PC-9 (cell line): ENCODE data around the gene ZNHIT2. TPM values are rescaled to one million over a fixed set of nuclear protein-coding genes. Genes with fewer than 3 reads are reported as not detected.
"Not testable (repeated sequence)": the region's sequence is repeated elsewhere in the genome, so short reads cannot be mapped to it uniquely, and the experiment has no call there.

Source experiments
- BruUV-seq: library from RNA; stranded (reverse); fragments of 400-500 nt; replicated peaks from 2 replicates; lab custom pipeline; 2021; lab: Mats Ljungman, UMichigan
- CTCF ChIA-PET: fragments of 300-600 bp; sonication (Branson Sonifier 250); formaldehyde crosslinking; loops from one replicate; lab custom pipeline; 2022; ENCODE audit warnings: antibody characterized with exemption; lab: Charles Lee
- POLR2A ChIA-PET: fragments of 300-600 bp; sonication (Branson Sonifier 250); formaldehyde crosslinking; loops from one replicate; lab custom pipeline; 2022; ENCODE audit warnings: antibody characterized with exemption; ENCODE audit not compliant: unreplicated experiment; lab: Charles Lee
- DNase-seq, 2 experiments: peaks; one replicate each; pipeline versions ENCODE4 v3.0.0 to v3.0.0-alpha.2; 2015 to 2022; ENCODE audit warnings: mixed read lengths in 1 of 2
- H2AFZ ChIP-seq: fragments of 200-600 bp; sonication (generic); 2 replicates; pipeline ENCODE4 v1.8.1; 2017; ENCODE audit warnings: antibody characterized with exemption
- H3F3A ChIP-seq: fragments of 200-600 bp; sonication (generic); 2 replicates; pipeline ENCODE4 v1.8.1; 2017; ENCODE audit warnings: antibody characterized with exemption, mild to moderate bottlenecking, low read depth; ENCODE audit not compliant: insufficient read depth
- H3K27ac ChIP-seq: fragments of 200-600 bp; sonication (generic); 2 replicates; pipeline ENCODE4 v1.6.1; 2016; ENCODE audit warnings: mixed run types
- H3K27me3 ChIP-seq: fragments of 200-600 bp; sonication (generic); 2 replicates; pipeline ENCODE4 v1.6.1; 2016; ENCODE audit warnings: low read depth, mixed run types; ENCODE audit not compliant: insufficient read depth
- H3K36me3 ChIP-seq: fragments of 200-600 bp; sonication (generic); 2 replicates; pipeline ENCODE4 v1.6.1; 2016; ENCODE audit warnings: low read depth, mixed run types
- H3K4me1 ChIP-seq: fragments of 200-600 bp; sonication (generic); replicated peaks from 2 replicates; pipeline ENCODE4 v1.6.1; 2016; ENCODE audit warnings: mixed run types; ENCODE audit not compliant: insufficient read depth
- H3K4me2 ChIP-seq: fragments of 200-600 bp; sonication (generic); 2 replicates; pipeline ENCODE4 v1.6.1; 2017; ENCODE audit warnings: mixed run types
- H3K4me3 ChIP-seq: fragments of 200-600 bp; sonication (generic); 2 replicates; pipeline ENCODE4 v1.6.1; 2016; ENCODE audit warnings: mixed run types
- H3K79me2 ChIP-seq: fragments of 200-600 bp; sonication (generic); 2 replicates; pipeline ENCODE4 v1.6.1; 2017; ENCODE audit warnings: low read depth, mixed run types
- H3K9me2 ChIP-seq: fragments of 200-600 bp; sonication (generic); 2 replicates; pipeline ENCODE4 v1.8.1; 2017; ENCODE audit warnings: mild to moderate bottlenecking; ENCODE audit not compliant: insufficient read depth
- H3K9me3 ChIP-seq: fragments of 200-600 bp; sonication (generic); 2 replicates; pipeline ENCODE4 v1.8.1; 2016; ENCODE audit warnings: low read depth; ENCODE audit not compliant: insufficient read depth
- H4K20me1 ChIP-seq: fragments of 200-600 bp; sonication (generic); 2 replicates; pipeline ENCODE4 v1.8.1; 2017; ENCODE audit not compliant: insufficient read depth
- EZH2 ChIP-seq: fragments of 200-600 bp; sonication (generic); IDR thresholded peaks from 2 replicates; pipeline ENCODE4 v1.8.0; 2017; ENCODE audit warnings: antibody characterized with exemption, low read depth
- intact Hi-C: fragments of 100-400 bp; cut with micrococcal nuclease; formaldehyde crosslinking; loops from one replicate; pipeline ENCODE4 v1.10.0; 2022; ENCODE audit not compliant: unreplicated experiment
- total RNA-seq: library from RNA; stranded (reverse); gene quantifications from 2 replicates; pipeline ENCODE4 v1.2.3, GENCODE V29; 2021
- TF ChIP-seq, protein P1 (sequence below): fragments of 200-600 bp; sonication (generic); conservative IDR thresholded peaks from 2 replicates; pipeline ENCODE4 v1.6.1; 2017; ENCODE audit warnings: mixed run types, antibody characterized with exemption, mild to moderate bottlenecking, moderate library complexity

ZNHIT2 gene
- total RNA-seq, 1 experiment from 2014 or later: 13.7 TPM

GRCh38 chr11:65120831-65121230, 3.3 kb upstream of the ZNHIT2 start:
- intact Hi-C loops: no loop called here
- BruUV-seq: no TSS peak
- Histone ChIP-seq H3K4me2 (peak overlapping the region; percentile 89), H3K9me3 (no peaks in the 10 kb centered on the region), H3K27ac (peak overlapping the region; percentile 85), H3K9me2 (no peaks in the 10 kb centered on the region), H3F3A (peaks cover 75% of the 10 kb centered on the region), H3K36me3 (peaks cover 30% of the 10 kb centered on the region), H3K79me2 (peaks cover 66% of the 10 kb centered on the region), H4K20me1 (peaks cover 10% of the 10 kb centered on the region; the same call in 1 of the 2 replicates), H3K4me3 (peak overlapping the region; percentile 92), H2AFZ (no peak overlapping the region), H3K27me3 (no peaks in the 10 kb centered on the region), H3K4me1 (peaks cover 38% of the 10 kb centered on the region)
- TF ChIP-seq, protein P1, sequence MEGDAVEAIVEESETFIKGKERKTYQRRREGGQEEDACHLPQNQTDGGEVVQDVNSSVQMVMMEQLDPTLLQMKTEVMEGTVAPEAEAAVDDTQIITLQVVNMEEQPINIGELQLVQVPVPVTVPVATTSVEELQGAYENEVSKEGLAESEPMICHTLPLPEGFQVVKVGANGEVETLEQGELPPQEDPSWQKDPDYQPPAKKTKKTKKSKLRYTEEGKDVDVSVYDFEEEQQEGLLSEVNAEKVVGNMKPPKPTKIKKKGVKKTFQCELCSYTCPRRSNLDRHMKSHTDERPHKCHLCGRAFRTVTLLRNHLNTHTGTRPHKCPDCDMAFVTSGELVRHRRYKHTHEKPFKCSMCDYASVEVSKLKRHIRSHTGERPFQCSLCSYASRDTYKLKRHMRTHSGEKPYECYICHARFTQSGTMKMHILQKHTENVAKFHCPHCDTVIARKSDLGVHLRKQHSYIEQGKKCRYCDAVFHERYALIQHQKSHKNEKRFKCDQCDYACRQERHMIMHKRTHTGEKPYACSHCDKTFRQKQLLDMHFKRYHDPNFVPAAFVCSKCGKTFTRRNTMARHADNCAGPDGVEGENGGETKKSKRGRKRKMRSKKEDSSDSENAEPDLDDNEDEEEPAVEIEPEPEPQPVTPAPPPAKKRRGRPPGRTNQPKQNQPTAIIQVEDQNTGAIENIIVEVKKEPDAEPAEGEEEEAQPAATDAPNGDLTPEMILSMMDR: no peak
- no peak for TF ChIP-seq EZH2
- DNase-seq: no peak
- ChIA-PET CTCF (no interaction called here), POLR2A (interaction anchor here (0.5 kb wide), 1 partner anchor 126 kb away, joined by 11 read pairs; no protein-coding TSS in a partner anchor)

GRCh38 chr11:65119670-65119995, 2.1 kb upstream of the ZNHIT2 start:
- H3K9me2 ChIP-seq: no peaks in the 10 kb centered on the region
- H3K9me3 ChIP-seq: no peaks in the 10 kb centered on the region
- no peak overlapping the region for H3K4me3 ChIP-seq
- no peak overlapping the region for H3K4me2 ChIP-seq
- CTCF ChIA-PET: no interaction called here
- BruUV-seq: no TSS peak
- H3K4me1 ChIP-seq: peaks cover 43% of the 10 kb centered on the region
- H2AFZ ChIP-seq: no peak overlapping the region
- no peak for DNase-seq
- intact Hi-C loops: loop anchor here (5.0 kb wide), 1 partner anchor 342 kb away; the partner anchor contains the start of gene SF1
- H3K27ac ChIP-seq: peak overlapping the region; percentile 6; the same call in 1 of the 2 replicates
- H3K79me2 ChIP-seq: peaks cover 75% of the 10 kb centered on the region
- POLR2A ChIA-PET: interaction anchor here (0.7 kb wide), 1 partner anchor 9 kb away, joined by 3 read pairs; no protein-coding TSS in a partner anchor
- no peak for TF ChIP-seq EZH2
- TF ChIP-seq, protein P1: no peak
- peaks cover 10% of the 10 kb centered on the region; the same call in 1 of the 2 replicates for H4K20me1 ChIP-seq
- H3F3A ChIP-seq: peaks cover 73% of the 10 kb centered on the region
- H3K36me3 ChIP-seq: peaks cover 24% of the 10 kb centered on the region
- H3K27me3 ChIP-seq: no peaks in the 10 kb centered on the region

- H3K36me3 ChIP-seq: peaks cover 18% of the 10 kb centered on the region
- CTCF ChIA-PET: interaction anchor here (0.6 kb wide), 1 partner anchor 661 kb away, joined by 4 read pairs; no protein-coding TSS in a partner anchor
- H3K27ac ChIP-seq: peak overlapping the region; percentile 6; the same call in 1 of the 2 replicates
- peaks cover 71% of the 10 kb centered on the region for H3K79me2 ChIP-seq
- H3F3A ChIP-seq: peaks cover 73% of the 10 kb centered on the region
- not testable (repeated sequence) for BruUV-seq, H2AFZ ChIP-seq, H3K4me2 ChIP-seq, H3K9me2 ChIP-seq, H3K9me3 ChIP-seq, H3K4me3 ChIP-seq, H3K27me3 ChIP-seq, DNase-seq
- peaks cover 10% of the 10 kb centered on the region; the same call in 1 of the 2 replicates for H4K20me1 ChIP-seq
- intact Hi-C loops: loop anchor here (5.0 kb wide), 1 partner anchor 342 kb away; the partner anchor contains the start of gene SF1
- POLR2A ChIA-PET: interaction anchor here (0.7 kb wide), 1 partner anchor 9 kb away, joined by 3 read pairs; no protein-coding TSS in a partner anchor
- H3K4me1 ChIP-seq: peaks cover 39% of the 10 kb centered on the region
These were observed 1.6 kb upstream of the ZNHIT2 start for GRCh38 chr11:65118891-65119669.
